GM15510 (cell line): ENCODE data around the gene NOX5.

ENCODE experiments used
- POLR2A ChIP-seq: IDR thresholded peaks from 3 replicates; pipeline ENCODE4 v1.6.1; 2011; ENCODE audit warnings: borderline replicate concordance; ENCODE audit not compliant: insufficient read length; ENCODE audit errors: extremely low read depth

Gene NOX5

GRCh38 chr15:69075440-69075839 is 60.9 kb downstream of the NOX5 start:
- no peak for TF ChIP-seq POLR2A

GRCh38 chr15:69076756-69077155 is 62.3 kb downstream of the NOX5 start:
- TF ChIP-seq POLR2A = no peak

- TF ChIP-seq POLR2A = no peak
Observed at GRCh38 chr15:69078638-69079037, 64.1 kb downstream of the NOX5 start.

DNA sequence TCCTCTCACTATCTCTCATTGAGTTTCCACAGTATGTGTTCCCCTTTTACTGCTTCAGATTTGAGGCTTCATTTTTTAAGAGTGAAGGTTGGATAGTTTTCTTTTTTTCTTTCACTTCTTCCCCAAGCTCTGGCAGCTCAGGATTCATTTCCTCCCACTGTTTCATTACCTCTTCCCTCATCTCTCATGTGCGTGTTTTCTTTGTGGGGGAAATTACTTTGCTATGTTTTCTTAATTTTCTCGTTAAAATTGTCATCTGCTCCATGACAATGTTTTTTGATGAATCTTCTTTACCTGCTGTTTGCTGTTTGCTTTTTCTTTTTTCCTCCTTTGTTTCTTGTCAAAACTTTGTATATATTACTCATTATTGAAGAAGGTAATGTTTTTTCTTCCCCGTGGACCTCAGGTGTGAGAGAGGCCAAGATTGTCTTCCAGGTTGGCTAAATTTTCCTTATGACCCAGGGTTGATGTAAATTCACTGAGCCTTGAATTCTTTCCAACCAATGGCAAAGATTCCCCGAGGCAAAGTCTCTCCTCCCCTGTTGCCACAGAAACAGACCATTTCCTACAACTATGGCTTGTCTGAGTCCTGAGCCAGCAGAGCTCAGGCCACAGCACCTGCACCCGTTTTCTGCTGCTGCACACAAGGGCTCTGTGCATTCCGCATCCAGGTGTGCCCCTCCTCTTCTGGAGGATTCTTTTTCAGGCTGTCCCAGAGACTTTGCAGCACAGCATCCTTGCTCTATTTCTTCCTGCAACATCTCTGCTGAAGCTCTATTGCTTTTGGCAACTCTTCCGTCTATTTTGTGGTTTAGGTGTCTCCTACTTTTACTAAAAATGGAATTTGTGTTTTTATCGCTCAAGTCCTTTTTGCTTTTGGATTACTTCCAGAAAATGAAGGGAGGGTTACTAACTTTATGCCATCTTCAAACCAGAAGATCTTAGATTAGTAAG is 66.1 kb downstream of the NOX5 start:
- no peak for TF ChIP-seq POLR2A

DNA sequence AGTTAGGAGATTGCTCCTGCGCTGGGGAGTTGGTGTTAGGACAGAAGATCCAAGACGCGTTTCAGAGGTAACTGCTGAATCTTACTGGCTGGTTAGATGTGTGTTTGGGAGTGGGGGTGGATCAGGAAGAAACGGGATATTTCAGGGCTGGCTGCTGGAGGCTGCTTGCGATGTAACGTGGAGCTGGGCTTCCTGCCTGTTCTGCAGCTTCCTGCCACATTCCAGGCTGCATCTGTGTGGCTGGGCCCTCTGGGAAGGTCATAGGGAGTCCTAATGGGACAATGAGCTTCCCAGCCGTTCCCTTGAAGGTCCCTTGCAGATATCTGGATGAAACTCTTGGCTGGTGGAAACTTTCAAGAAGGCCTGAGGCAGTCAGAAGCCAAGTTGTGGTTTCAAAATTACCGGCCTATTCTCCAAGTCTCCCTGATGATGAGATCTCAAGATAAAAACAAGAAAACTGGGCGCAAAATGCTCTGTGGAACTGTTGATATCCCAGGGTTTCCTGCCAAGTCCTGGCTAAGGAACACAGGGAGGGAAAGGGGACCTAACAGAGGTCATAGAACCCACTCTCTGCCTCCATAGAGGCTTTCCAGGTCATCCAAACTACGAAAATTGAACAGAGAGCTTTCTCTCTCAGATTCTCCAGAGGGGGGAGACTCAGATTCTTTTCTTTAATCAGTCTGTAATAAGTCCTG is 67.0 kb downstream of the NOX5 start:
- no peak for TF ChIP-seq POLR2A

DNA sequence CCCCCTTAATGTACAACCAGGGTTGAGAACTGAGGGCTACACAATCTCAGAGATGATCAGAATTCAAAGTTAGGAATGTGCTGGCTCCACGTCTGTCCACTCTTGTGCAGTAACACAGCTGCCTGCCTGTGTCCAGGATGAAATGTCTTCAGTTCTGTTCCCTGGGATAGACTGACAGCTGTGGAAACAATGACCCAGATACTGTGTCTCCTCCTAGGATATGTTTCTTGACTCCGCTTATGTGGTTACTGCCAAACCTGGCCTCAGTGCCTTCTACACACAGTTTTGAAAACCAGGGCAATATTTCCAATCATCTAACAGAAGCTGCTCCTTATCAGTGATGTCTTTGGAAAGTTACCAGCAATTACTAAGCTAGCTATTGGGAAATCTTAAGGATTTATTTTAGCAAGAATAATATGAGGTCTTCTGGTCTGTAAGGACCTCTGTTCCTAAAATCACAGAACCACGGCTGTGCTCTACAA is 67.6 kb downstream of the NOX5 start:
- no peak for TF ChIP-seq POLR2A

DNA sequence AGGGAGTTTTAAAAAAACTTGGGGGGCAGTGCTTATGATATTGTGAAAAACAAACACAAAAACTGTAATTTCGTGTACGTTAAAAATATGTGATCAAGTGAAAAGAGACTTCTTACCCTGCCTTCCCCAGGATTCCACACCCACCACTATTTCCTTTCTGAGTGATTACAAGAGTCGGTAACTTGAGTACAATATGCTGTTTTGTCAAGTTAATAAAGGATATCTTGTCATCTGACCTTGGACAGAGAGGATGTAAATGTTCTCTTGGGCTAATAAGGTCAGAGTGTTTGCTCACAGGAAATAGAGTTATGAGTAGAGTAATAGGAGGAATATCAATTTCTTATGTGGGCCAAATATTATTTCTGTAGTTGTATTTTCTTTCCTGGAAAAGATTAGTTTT is 68.1 kb downstream of the NOX5 start:
- TF ChIP-seq POLR2A = no peak

DNA sequence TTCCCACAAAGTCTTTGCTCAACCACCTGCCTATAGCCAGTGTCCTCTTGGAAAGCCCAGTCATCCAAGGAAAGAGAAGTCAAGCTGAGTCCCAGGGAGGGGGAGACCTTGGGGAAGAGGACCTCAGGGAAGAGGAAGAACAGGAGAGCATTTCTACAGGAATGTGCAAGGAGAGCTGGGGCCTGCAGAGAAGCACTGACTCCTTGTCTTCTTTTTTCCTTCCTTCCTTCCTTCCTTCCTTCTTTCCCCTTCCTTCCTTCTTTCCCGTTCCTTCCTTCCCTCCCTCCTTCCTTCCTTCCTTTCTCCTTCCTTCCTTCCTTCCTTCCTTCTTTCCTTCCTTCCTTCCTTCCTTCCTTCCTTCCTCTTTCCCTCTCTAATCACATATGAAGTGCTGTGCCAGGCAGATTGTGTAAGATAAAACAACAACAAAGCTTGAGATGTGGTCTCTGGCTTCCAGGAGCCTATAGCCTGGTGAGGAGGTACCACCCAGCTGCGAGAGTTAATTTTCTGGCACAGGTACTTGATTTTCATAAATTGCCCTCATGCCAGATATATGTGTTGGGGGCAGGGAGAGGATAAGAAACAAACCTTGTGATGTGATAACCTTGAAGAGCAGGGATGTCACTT is 70.0 kb downstream of the NOX5 start:
- no peak for TF ChIP-seq POLR2A

GRCh38 chr15:69085325-69086081 is 71.0 kb downstream of the NOX5 start:
- no peak for TF ChIP-seq POLR2A

- no peak for TF ChIP-seq POLR2A
Observed at GRCh38 chr15:69086427-69087204, 72.1 kb downstream of the NOX5 start.

GRCh38 chr15:69087366-69087976 is 73.0 kb downstream of the NOX5 start:
- TF ChIP-seq POLR2A = no peak

DNA sequence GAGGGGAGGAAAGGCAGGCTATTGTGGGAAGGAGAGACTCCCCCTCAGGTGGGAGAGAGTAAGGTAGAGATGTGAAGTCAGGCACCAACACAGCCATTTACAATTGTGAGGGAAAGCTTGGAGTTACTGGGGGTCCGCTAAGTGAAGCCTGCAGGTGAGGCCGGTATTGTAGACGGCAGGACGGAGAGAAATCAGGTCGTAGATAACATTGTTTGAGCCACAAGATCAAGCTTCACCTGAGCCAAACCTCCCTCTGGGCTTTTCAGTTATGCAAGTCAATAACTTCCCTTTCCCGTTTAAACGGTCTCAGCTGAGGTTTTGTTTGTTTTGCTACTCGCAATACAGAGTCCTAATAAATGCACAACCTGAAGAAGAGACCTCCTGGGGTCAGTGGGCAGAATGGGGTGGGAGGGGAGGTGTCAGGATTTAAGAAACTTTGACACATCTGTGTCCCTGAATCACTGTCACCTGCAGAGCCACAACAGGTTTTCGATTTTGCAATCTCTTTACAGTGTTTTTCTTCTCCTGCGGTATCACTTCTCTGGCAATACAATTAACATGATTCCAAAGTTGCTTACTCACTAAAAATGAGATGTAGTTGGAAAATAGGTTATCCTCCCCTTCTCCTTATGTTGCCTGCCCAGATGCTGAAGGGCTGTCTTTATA is 73.9 kb downstream of the NOX5 start:
- TF ChIP-seq POLR2A = no peak

DNA sequence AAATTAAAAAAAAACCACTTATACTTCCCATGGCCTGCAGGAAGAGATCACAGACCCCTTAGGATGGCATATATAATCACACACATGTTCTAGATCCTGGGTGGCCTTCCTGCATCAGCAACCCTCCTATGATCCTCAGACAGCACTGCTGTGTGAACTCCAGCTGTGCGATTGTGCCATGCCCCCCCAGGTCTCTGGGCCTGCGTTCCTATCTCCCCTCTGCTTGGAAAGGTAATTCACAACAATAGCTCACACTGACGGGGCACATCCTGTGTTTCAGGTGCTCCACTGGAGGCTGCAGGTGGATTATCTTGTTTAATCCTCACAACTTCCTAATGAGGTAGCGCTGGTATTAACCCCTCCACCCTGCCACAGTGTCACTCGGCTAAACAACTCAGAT is 74.8 kb downstream of the NOX5 start:
- no peak for TF ChIP-seq POLR2A
